Osteocyte (in vitro differentiated cells): ENCODE results near the gene KCNK6. TPM values are rescaled to one million over a fixed set of nuclear protein-coding genes. Genes with fewer than 3 reads are reported as not detected.
A peak's percentile ranks its signal among the peaks of the same experiment; 100 is the strongest.

ENCODE experiments used
- DNase-seq: peaks from one replicate; pipeline ENCODE4 v3.0.0; 2021; ENCODE audit warnings: mixed read lengths; ENCODE audit not compliant: unreplicated experiment; ENCODE audit errors: extremely low spot score
- H3K27ac Mint-ChIP-seq: one replicate; pipeline ENCODE4 v1.8.0; 2021; ENCODE audit warnings: mild to moderate bottlenecking, mixed read lengths; ENCODE audit not compliant: unreplicated experiment
- H3K27me3 Mint-ChIP-seq: one replicate; pipeline ENCODE4 v1.8.0; 2021; ENCODE audit warnings: mixed read lengths; ENCODE audit not compliant: unreplicated experiment
- H3K36me3 Mint-ChIP-seq: one replicate; pipeline ENCODE4 v1.8.0; 2021; ENCODE audit warnings: mixed read lengths; ENCODE audit not compliant: unreplicated experiment
- H3K4me1 Mint-ChIP-seq: one replicate; pipeline ENCODE4 v1.8.0; 2021; ENCODE audit warnings: mixed read lengths; ENCODE audit not compliant: unreplicated experiment
- H3K4me3 Mint-ChIP-seq: one replicate; pipeline ENCODE4 v1.8.0; 2021; ENCODE audit warnings: mild to moderate bottlenecking, moderate library complexity, mixed read lengths; ENCODE audit not compliant: unreplicated experiment
- H3K9me3 Mint-ChIP-seq: one replicate; pipeline ENCODE4 v1.8.0; 2021; ENCODE audit warnings: mixed read lengths; ENCODE audit not compliant: unreplicated experiment
- CTCF ChIP-seq: fragments of 200-600 bp; sonication (generic); IDR thresholded peaks from 2 replicates; pipeline ENCODE4 v1.5.0; 2021; ENCODE audit warnings: antibody characterized with exemption, mild to moderate bottlenecking, moderate library complexity
- total RNA-seq: library from RNA; stranded (reverse); gene quantifications from 2 replicates; pipeline ENCODE4 v1.2.1, GENCODE V29; 2021

KCNK6 gene
- total RNA-seq, 1 donor from 2014 or later = 13.0 TPM

- DNase-seq = no peak
- no peak overlapping the region for H3K4me3 Mint-ChIP-seq
- no peaks in the 10 kb centered on the region for H3K27me3 Mint-ChIP-seq
- TF ChIP-seq CTCF = no peak
- no peak overlapping the region for H3K27ac Mint-ChIP-seq
- H3K9me3 Mint-ChIP-seq = no peaks in the 10 kb centered on the region
- no peaks in the 10 kb centered on the region for H3K36me3 Mint-ChIP-seq
- peaks cover 36% of the 10 kb centered on the region for H3K4me1 Mint-ChIP-seq
These were observed 37.7 kb upstream of the KCNK6 start for GRCh38 chr19:38281811-38282566.

- H3K4me3 Mint-ChIP-seq = no peak overlapping the region
- no peak for TF ChIP-seq CTCF
- no peak for DNase-seq
- no peaks in the 10 kb centered on the region for H3K27me3 Mint-ChIP-seq
- H3K27ac Mint-ChIP-seq = no peak overlapping the region
- H3K36me3 Mint-ChIP-seq = no peaks in the 10 kb centered on the region
- peaks cover 29% of the 10 kb centered on the region for H3K4me1 Mint-ChIP-seq
- no peaks in the 10 kb centered on the region for H3K9me3 Mint-ChIP-seq
These were observed 36.4 kb upstream of the KCNK6 start for GRCh38 chr19:38283271-38283670.

GRCh38 chr19:38284422-38284821 is 35.2 kb upstream of the KCNK6 start:
- Mint-ChIP-seq H3K4me1 (peaks cover 24% of the 10 kb centered on the region), H3K27ac (no peak overlapping the region), H3K4me3 (no peak overlapping the region), H3K36me3 (no peaks in the 10 kb centered on the region), H3K9me3 (no peaks in the 10 kb centered on the region), H3K27me3 (no peaks in the 10 kb centered on the region)
- no peak for TF ChIP-seq CTCF
- no peak for DNase-seq

- Mint-ChIP-seq H3K9me3 (no peaks in the 10 kb centered on the region), H3K36me3 (no peaks in the 10 kb centered on the region), H3K4me1 (peaks cover 29% of the 10 kb centered on the region), H3K27ac (peak overlapping the region; percentile 25), H3K27me3 (no peaks in the 10 kb centered on the region), H3K4me3 (no peak overlapping the region)
- no peak for TF ChIP-seq CTCF
- DNase-seq = no peak
These were observed 34.1 kb upstream of the KCNK6 start for GRCh38 chr19:38285567-38285966.

GRCh38 chr19:38287604-38288003 is 32.0 kb upstream of the KCNK6 start:
- no peak for TF ChIP-seq CTCF
- no peak for DNase-seq
- Mint-ChIP-seq H3K4me3 (no peak overlapping the region), H3K27me3 (no peaks in the 10 kb centered on the region), H3K9me3 (no peaks in the 10 kb centered on the region), H3K4me1 (peaks cover 40% of the 10 kb centered on the region), H3K36me3 (no peaks in the 10 kb centered on the region), H3K27ac (no peak overlapping the region)
